Activated CD4-positive, alpha-beta T cell treated with anti-CD3 and anti-CD28 coated beads for 36 hours (primary cell): ENCODE data around the gene LBHD2. TPM values are rescaled to one million over a fixed set of nuclear protein-coding genes. Genes with fewer than 3 reads are reported as not detected.

Experiments
- ATAC-seq: fragments of 200-7000 bp; cut with Tn5 transposase; one replicate; pipeline ENCODE4 v1.10.0; 2021; ENCODE audit warnings: mild to moderate bottlenecking, moderate library complexity
- CTCF ChIA-PET: fragments of 350-600 bp; sonication (Branson Sonifier 250); formaldehyde crosslinking; loops from one replicate; lab custom pipeline; 2021; ENCODE audit warnings: antibody characterized with exemption; lab: Charles Lee
- POLR2A ChIA-PET: fragments of 350-600 bp; sonication (Branson Sonifier 250); formaldehyde crosslinking; loops from one replicate; lab custom pipeline; 2021; ENCODE audit warnings: antibody characterized with exemption, inconsistent platforms; lab: Charles Lee
- DNase-seq: peaks from one replicate; pipeline ENCODE4 v3.0.0-alpha.2; 2020
- H3K27ac Mint-ChIP-seq: one replicate; pipeline ENCODE4 v1.8.0; 2021; ENCODE audit warnings: mixed read lengths
- H3K27me3 Mint-ChIP-seq: one replicate; pipeline ENCODE4 v1.8.0; 2021; ENCODE audit warnings: mixed read lengths
- H3K36me3 Mint-ChIP-seq: one replicate; pipeline ENCODE4 v1.8.0; 2021; ENCODE audit warnings: low read depth, mixed read lengths
- H3K4me1 Mint-ChIP-seq: one replicate; pipeline ENCODE4 v1.8.0; 2021; ENCODE audit warnings: mixed read lengths
- H3K4me3 Mint-ChIP-seq: one replicate; pipeline ENCODE4 v1.8.0; 2021; ENCODE audit warnings: mild to moderate bottlenecking, moderate library complexity, mixed read lengths
- H3K9me3 Mint-ChIP-seq: one replicate; pipeline ENCODE4 v1.8.0; 2021; ENCODE audit warnings: low read depth, mixed read lengths
- intact Hi-C, 2 experiments: fragments of 100-400 bp; cut with DNase I in 1 of 2; cut with micrococcal nuclease in 1 of 2; formaldehyde crosslinking; loops; one replicate each; pipeline versions ENCODE4 v1.14.2 to v1.15.1; 2022 to 2024; cut with DNase I, micrococcal nuclease
- total RNA-seq, 2 experiments: library from RNA; stranded (reverse); gene quantifications; one replicate each; pipeline ENCODE4 v1.2.3, GENCODE V29; 2021

LBHD2 gene
- total RNA-seq, 2 experiments from 2014 or later, result not detected

DNA sequence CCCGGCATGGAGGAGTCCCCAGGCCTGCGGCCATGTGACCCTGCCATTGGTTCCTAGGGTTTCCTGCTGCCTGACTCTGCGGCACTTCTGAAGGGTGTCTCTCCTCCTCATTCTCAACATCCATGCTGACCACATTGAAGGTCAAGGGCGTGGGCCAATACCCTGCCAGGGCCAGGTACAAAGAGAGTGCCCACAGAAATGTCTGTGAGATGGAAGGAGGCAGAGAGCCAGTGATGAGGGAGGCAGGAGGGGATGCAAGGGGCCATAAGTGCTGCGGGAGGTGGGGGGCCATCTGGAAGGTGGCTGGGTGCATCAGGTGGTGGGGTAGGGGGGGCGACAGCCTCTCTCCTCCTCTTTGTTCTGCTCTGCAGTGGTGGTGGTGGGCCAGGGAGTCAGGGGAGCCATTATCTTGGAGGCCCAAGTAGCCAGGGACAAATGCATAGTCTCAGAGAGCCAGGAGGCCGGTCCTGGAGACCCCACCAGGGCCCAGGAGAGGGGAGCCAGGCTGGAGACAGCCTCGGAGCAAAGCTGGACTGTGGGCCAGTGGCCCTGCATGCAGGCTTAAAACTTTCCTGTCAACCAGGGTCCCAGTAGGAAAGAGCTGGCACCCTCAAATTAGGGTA lies 13.6 kb upstream of the LBHD2 start:
- ChIA-PET CTCF (no interaction called here), POLR2A (interaction anchor here (0.7 kb wide), 1 partner anchor 195 kb away, joined by 4 read pairs; no protein-coding TSS in a partner anchor)
- H3K4me1 Mint-ChIP-seq, result no peaks in the 10 kb centered on the region
- H3K27me3 Mint-ChIP-seq, result peaks cover 9% of the 10 kb centered on the region
- no peak overlapping the region for H3K4me3 Mint-ChIP-seq
- H3K9me3 Mint-ChIP-seq, result no peaks in the 10 kb centered on the region
- intact Hi-C loops, result loop anchor here in 1 of 2 experiments (10.0 kb wide), 2 partner anchors 314 to 454 kb away; partner anchors contain the start of genes CKB, MARK3 and TRMT61A
- DNase-seq (no peak), ATAC-seq (no peak)
- no peak overlapping the region for H3K27ac Mint-ChIP-seq
- H3K36me3 Mint-ChIP-seq, result no peaks in the 10 kb centered on the region

DNA sequence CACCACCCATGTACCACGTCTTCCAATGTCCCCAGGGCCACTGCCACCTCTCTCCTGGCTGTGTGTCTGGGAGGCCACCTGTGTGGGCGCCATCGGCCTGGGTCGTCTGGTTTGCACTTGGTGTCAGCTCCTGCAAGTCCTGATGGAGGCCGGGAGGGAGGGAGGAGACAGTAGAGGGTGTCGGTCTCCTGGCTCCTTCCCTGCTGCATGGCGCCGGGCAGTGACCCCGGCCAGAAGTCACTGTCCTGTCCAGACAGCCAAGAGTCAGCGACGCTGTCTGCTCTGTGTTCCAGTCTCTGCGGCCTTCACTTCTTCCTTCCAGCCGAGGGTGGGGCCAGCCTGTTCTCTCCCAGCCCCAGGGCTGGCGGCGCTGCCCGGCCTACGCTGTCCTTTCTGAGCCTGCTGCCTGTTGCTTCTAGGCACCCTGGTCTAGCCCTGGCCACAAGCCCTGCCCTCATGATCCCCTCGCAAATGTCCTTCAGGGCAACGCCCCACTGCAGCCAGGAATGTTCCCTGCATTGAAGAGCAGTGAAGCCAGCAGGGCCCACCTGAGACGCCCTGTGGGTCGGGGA lies 13.0 kb upstream of the LBHD2 start:
- H3K36me3 Mint-ChIP-seq, result no peaks in the 10 kb centered on the region
- intact Hi-C loops, result loop anchor here in 1 of 2 experiments (10.0 kb wide), 2 partner anchors 314 to 454 kb away; partner anchors contain the start of genes CKB, MARK3 and TRMT61A
- H3K27me3 Mint-ChIP-seq, result peaks cover 7% of the 10 kb centered on the region
- ChIA-PET POLR2A (interaction anchor here (0.7 kb wide), 1 partner anchor 194 kb away, joined by 4 read pairs; no protein-coding TSS in a partner anchor), CTCF (no interaction called here)
- H3K9me3 Mint-ChIP-seq, result no peaks in the 10 kb centered on the region
- no peak overlapping the region for H3K27ac Mint-ChIP-seq
- DNase-seq (no peak), ATAC-seq (no peak)
- no peak overlapping the region for H3K4me3 Mint-ChIP-seq
- H3K4me1 Mint-ChIP-seq, result no peaks in the 10 kb centered on the region

DNA sequence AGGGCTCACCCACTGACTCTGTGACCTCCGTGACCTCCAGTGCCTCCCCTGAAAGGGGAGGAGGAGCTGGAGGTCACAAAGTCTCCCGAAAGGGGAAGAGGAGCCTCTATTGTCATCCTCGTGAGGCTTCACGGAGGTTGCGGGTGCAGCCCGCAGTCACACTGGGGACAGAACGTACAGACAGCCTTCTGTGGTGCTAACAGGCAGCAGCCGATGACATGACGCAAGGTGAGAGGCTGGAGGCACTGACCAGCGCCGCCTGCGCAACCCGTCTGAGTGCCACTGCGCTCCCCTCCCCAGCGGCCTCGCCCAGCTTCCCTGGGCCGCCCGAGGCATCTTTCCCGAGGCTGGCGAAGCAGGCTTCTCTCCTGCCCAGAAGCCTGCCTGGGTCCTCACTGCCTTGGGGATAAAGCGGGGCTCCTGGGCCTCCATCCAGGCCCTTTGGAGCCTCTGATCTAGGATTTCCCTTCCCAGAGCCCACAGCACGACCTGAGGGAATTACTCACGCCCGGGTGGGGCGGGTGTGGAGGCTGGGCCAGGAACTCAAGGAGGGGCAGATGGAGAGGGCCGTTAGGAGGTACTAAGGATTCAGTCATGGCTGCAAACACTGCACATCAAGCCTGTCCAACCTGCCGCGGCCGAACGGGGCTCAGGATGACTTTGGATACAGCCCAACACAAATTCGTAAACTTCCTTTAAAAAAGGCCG lies 12.3 kb upstream of the LBHD2 start:
- DNase-seq (no peak), ATAC-seq (no peak)
- no peak overlapping the region for H3K27ac Mint-ChIP-seq
- H3K9me3 Mint-ChIP-seq, result no peaks in the 10 kb centered on the region
- peaks cover 7% of the 10 kb centered on the region for H3K27me3 Mint-ChIP-seq
- ChIA-PET CTCF (no interaction called here), POLR2A (no interaction called here)
- no peaks in the 10 kb centered on the region for H3K36me3 Mint-ChIP-seq
- H3K4me3 Mint-ChIP-seq, result no peak overlapping the region
- intact Hi-C loops, result loop anchor here in 1 of 2 experiments (10.0 kb wide), 2 partner anchors 313 to 453 kb away; partner anchors contain the start of genes CKB, MARK3 and TRMT61A
- H3K4me1 Mint-ChIP-seq, result no peaks in the 10 kb centered on the region

DNA sequence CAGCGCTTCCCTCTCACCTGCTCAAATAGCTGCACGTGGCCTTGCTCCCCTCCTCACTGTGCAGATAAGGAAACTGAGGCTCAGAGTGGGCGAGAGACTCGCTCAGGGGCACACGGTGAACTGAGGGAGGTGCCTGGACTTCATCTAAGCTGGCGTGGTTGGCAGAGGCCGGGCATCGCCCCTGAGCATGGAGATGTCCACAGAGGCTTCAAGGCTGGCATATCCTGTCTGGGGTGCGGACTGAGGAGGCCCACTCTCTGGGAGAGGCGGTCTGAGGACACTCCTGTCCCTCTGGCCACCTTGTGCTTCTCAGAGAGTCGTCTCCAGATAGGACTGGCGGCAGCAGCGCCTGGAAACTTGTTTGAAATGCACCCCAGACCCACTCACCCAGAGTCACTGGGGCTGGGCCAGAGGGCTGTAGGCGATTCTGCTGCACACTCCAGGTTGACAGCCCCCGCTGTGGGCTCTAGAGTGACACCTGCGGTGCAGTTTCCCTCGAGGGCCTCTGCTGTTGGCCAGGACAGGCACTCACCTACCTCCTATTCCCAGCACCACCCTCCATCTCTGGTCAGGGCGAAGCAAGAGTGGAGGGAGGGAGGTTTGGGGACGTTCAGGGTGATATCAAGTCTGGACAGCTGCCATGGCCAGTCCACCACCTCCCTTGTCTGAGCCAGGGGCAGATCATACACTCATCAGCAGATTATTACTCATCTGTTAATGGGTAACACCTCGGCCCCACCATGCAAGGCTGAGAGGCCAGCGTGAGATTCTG lies 11.2 kb upstream of the LBHD2 start:
- Mint-ChIP-seq H3K9me3 (no peaks in the 10 kb centered on the region), H3K27ac (no peak overlapping the region), H3K4me1 (no peaks in the 10 kb centered on the region), H3K36me3 (no peaks in the 10 kb centered on the region), H3K4me3 (no peak overlapping the region), H3K27me3 (peaks cover 7% of the 10 kb centered on the region)
- ATAC-seq (no peak), DNase-seq (no peak)
- intact Hi-C loops, result loop anchor here in 1 of 2 experiments (10.0 kb wide), 2 partner anchors 312 to 452 kb away; partner anchors contain the start of genes CKB, MARK3 and TRMT61A
- POLR2A ChIA-PET, result no interaction called here
- CTCF ChIA-PET, result no interaction called here

DNA sequence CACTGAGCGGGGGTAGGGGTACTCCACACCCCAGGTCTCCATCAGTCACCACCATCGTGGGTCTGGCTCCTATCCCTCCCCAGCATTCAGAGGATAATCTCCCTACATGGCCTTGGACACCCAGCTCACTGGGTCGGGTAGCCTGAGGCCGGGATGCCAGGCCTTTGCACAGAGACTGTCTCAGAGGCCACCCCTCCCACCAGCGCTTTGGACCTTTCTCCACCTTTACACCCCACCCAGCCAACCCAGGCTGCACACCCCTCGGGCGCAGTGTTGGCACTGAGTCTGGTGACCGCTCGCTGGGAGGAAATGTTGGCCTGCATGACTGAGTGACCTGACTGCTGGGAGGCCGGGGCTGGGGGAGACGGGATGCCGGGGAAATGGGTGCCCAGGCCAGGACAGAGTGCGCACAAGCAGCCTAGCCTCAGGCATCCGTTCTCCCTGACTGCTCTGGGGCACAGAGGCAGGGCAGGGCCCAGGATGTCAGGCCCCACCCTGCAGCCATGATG lies 10.6 kb upstream of the LBHD2 start:
- DNase-seq (no peak), ATAC-seq (no peak)
- ChIA-PET CTCF (interaction anchor here (1.0 to 1.8 kb wide), 3 partner anchors 10 to 379 kb away, joined by 3 to 7 read pairs (median 4); no protein-coding TSS in a partner anchor), POLR2A (no interaction called here)
- H3K27ac Mint-ChIP-seq, result no peak overlapping the region
- intact Hi-C loops, result loop anchor here in 1 of 2 experiments (10.0 kb wide), 2 partner anchors 311 to 451 kb away; partner anchors contain the start of genes CKB, MARK3 and TRMT61A
- H3K27me3 Mint-ChIP-seq, result peaks cover 7% of the 10 kb centered on the region
- no peaks in the 10 kb centered on the region for H3K36me3 Mint-ChIP-seq
- H3K4me3 Mint-ChIP-seq, result no peak overlapping the region
- H3K9me3 Mint-ChIP-seq, result no peaks in the 10 kb centered on the region
- no peaks in the 10 kb centered on the region for H3K4me1 Mint-ChIP-seq

DNA sequence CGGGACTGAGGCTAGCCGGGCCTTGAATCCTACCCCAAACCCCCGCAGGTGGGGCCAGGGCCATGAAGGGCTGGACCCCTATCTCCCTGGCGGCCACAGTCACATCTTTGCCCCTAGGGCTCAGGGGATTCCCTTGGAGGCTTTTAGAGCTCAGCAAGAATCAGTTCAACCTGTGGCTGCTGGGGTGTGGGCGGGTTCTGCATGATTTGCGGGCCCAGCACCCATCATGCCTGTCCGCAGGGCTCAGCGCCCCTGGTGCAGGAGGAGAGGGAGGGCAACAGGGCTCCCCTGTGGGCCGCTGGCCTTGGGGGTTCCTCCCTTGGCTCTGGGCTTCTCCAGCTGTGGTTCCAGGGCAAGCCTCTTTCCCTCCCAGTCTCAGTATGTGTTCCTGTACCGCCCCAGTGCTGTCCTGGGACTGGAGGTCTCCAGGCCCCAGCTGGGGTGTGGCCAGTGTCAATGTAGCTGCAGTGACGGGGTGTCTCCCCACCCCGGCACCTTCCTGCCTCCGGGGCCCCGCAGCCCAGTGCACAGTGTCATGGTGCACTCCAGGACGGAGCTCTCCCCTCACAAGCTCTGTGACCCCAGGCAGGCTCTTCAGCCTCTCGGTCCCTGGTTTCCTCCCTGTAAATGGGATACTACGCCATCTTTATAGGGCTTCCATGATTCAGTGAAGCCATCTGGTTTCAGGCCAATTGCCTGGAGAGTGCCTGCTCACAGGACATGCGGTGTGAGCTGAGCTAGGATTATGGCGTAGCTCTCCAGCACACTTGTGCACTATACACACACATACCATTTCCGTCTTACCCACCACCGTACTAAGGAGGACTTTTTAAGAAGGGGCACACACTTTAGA lies 9.9 kb upstream of the LBHD2 start:
- H3K27ac Mint-ChIP-seq, result no peak overlapping the region
- no peak for DNase-seq
- no peaks in the 10 kb centered on the region for H3K36me3 Mint-ChIP-seq
- H3K4me3 Mint-ChIP-seq, result no peak overlapping the region
- POLR2A ChIA-PET, result no interaction called here
- H3K27me3 Mint-ChIP-seq, result peaks cover 7% of the 10 kb centered on the region
- ATAC-seq, result no peak
- CTCF ChIA-PET, result interaction anchor here (0.6 to 2.5 kb wide), 10 partner anchors 11 to 380 kb away, joined by 3 to 16 read pairs (median 4); no protein-coding TSS in a partner anchor
- H3K9me3 Mint-ChIP-seq, result no peaks in the 10 kb centered on the region
- H3K4me1 Mint-ChIP-seq, result no peaks in the 10 kb centered on the region
- intact Hi-C loops, result loop anchor here in 1 of 2 experiments (2.0 to 10.0 kb wide), 3 partner anchors 67 to 451 kb away; partner anchors contain the start of genes CKB, MARK3 and TRMT61A

DNA sequence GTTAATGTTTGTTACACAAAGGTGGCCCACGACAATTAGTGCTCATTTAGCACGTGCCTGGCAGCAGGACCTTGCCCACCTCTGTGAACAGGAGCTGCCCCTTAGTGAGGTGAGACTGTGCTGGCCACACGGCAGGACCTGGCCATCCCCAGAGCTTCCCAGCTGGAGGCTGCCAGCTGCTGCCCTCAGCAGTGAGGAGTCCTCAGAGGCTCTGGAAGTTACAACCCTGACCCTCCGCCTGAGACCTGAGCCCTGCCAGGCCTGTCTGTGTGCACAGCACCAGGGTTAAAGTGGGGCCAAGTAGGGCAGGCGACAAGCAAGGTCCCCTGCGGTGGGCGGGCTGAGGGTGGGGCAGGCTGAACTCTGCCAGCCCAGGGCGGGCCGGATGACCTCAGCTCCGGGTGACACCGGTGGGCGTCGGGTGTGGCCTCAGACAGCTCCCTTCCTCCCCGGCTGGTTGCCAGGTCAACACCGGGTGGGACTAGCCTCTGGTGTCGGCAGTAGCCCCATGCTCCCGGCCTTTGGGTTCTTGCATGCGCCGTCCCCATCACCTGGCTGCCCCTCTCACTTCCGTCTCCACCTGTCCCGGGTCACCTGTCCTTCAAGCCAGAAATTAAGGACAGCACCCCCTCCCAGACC lies 9.2 kb upstream of the LBHD2 start:
- H3K4me1 Mint-ChIP-seq, result no peaks in the 10 kb centered on the region
- intact Hi-C loops, result loop anchor here (1.0 to 10.0 kb wide), 11 partner anchors 16 to 713 kb away; partner anchors contain the start of genes CDC42BPB (in 1 of the 2), CINP (in 1 of the 2), CKB (in 1 of the 2) and MARK3 (in 1 of the 2)
- H3K27ac Mint-ChIP-seq, result no peak overlapping the region
- peaks cover 5% of the 10 kb centered on the region for H3K27me3 Mint-ChIP-seq
- ChIA-PET POLR2A (interaction anchor here (0.7 kb wide), 1 partner anchor 20 kb away, joined by 3 read pairs; no protein-coding TSS in a partner anchor), CTCF (interaction anchor here (0.6 to 2.5 kb wide), 10 partner anchors 12 to 381 kb away, joined by 3 to 16 read pairs (median 4); no protein-coding TSS in a partner anchor)
- no peak overlapping the region for H3K4me3 Mint-ChIP-seq
- peak; percentile 32 for DNase-seq
- ATAC-seq, result no peak
- no peaks in the 10 kb centered on the region for H3K9me3 Mint-ChIP-seq
- H3K36me3 Mint-ChIP-seq, result no peaks in the 10 kb centered on the region

DNA sequence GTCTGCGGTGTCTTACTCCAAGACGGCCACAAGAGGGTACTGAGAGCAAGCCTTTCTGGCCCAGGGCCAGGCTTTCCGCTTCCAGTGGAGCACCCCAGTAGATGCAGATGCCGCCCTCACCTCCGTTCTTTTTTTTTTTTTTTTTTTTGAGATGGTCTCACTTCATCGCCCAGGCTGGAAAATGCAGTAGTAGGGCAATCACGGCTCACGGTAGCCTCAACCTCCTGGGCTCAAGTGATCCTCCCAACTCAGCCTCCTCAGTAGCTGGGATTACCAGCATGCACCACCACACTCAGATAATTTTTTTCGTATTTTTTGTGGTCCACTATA lies 5.6 kb upstream of the LBHD2 start:
- no peaks in the 10 kb centered on the region for H3K4me1 Mint-ChIP-seq
- no peaks in the 10 kb centered on the region for H3K9me3 Mint-ChIP-seq
- H3K27me3 Mint-ChIP-seq, result peaks cover 4% of the 10 kb centered on the region
- ChIA-PET CTCF (interaction anchor here (0.6 to 1.6 kb wide), 10 partner anchors 14 to 1829 kb away, joined by 3 to 8 read pairs (median 3); no protein-coding TSS in a partner anchor), POLR2A (no interaction called here)
- H3K36me3 Mint-ChIP-seq, result no peaks in the 10 kb centered on the region
- H3K27ac Mint-ChIP-seq, result no peak overlapping the region
- H3K4me3 Mint-ChIP-seq, result no peak overlapping the region
- DNase-seq (peak; percentile 89), ATAC-seq (peak; percentile 85)
- intact Hi-C loops, result loop anchor here (1.0 to 10.0 kb wide), 6 partner anchors 109 to 716 kb away; partner anchors contain the start of genes CINP (in 1 of the 2), CKB (in 1 of the 2), MARK3 (in 1 of the 2) and RCOR1 (in 1 of the 2)

DNA sequence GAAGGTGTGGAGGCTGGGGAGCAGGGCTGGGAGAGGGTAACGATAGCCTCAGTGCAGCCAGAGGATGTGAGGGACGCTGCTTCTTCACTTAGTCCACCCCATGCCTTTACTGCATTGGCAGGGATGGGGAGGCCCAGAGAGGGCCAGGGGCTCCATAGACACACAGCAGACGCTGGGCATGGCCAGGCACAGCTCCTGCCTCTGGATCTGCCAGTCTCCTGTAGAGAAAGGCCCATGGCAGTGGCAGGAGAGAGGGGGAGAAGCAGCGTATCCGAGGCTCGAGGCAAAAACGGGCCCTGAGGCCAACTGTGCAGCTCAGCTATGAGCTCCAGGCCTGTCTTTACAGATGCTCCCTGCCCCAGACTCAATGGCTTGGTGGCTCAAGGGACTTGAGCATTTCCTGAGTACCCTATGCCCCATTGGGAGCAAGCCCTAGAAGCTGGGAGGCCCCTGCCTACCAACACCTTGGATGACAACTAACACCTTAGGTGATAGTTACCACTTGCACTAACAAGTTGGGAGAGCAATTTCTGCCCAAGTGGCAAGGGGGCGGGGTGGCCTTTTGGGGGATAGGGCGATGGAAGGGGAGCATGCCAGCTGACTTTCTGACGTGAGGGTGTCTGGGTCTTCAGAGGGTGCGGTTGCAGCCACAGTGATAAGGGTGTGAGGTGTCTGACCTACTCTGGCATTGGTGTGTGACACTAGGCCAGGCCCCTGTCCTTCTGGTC lies 5.0 kb upstream of the LBHD2 start:
- intact Hi-C loops, result loop anchor here (1.0 to 10.0 kb wide), 6 partner anchors 108 to 717 kb away; partner anchors contain the start of genes CINP (in 1 of the 2), CKB (in 1 of the 2), MARK3 (in 1 of the 2) and RCOR1 (in 1 of the 2)
- Mint-ChIP-seq H3K27me3 (peaks cover 4% of the 10 kb centered on the region), H3K4me1 (no peaks in the 10 kb centered on the region), H3K27ac (no peak overlapping the region), H3K4me3 (no peak overlapping the region), H3K9me3 (no peaks in the 10 kb centered on the region), H3K36me3 (no peaks in the 10 kb centered on the region)
- ChIA-PET CTCF (interaction anchor here (0.6 to 1.6 kb wide), 12 partner anchors 13 to 1830 kb away, joined by 3 to 8 read pairs (median 3); no protein-coding TSS in a partner anchor), POLR2A (no interaction called here)
- ATAC-seq, result no peak
- no peak for DNase-seq
